H1 (cell line): ENCODE data around the gene ANKRD13B. TPM values are rescaled to one million over a fixed set of nuclear protein-coding genes. Genes with fewer than 3 reads are reported as not detected.

ENCODE experiments used
- BACH1 ChIP-seq: IDR thresholded peaks from 2 replicates; pipeline ENCODE4 v1.6.1; 2012; ENCODE audit warnings: low read length, improper control_type of control experiment
- CTCF ChIP-seq, 3 experiments: IDR thresholded peaks; 1 replicate in 2 of 3; 2 replicates in 1 of 3; pipeline versions ENCODE4 v1.5.1 to v1.6.1; 2011; ENCODE audit warnings: low read length in 3 of 3, mild to moderate bottlenecking in 3 of 3, inconsistent platforms in 2 of 3, low read depth in 1 of 3, moderate library complexity in 1 of 3; ENCODE audit not compliant: insufficient read depth in 1 of 3; ENCODE audit errors: control extremely low read depth in 1 of 3
- EP300 ChIP-seq, 2 experiments: IDR thresholded peaks; 1 replicate in 1 of 2; 2 replicates in 1 of 2; pipeline ENCODE4 v1.6.1; 2011 to 2012; ENCODE audit warnings: low read depth in 2 of 2, low read length in 2 of 2, mild to moderate bottlenecking in 2 of 2, borderline replicate concordance in 1 of 2, inconsistent platforms in 1 of 2, moderate library complexity in 1 of 2
- GTF2F1 ChIP-seq: IDR thresholded peaks from 2 replicates; pipeline ENCODE4 v1.6.1; 2012; ENCODE audit warnings: low read depth, low read length, improper control_type of control experiment, borderline replicate concordance
- PHF8 ChIP-seq: fragments of 200-600 bp; sonication (generic); conservative IDR thresholded peaks from 2 replicates; pipeline ENCODE4 v1.7.1; 2012; ENCODE audit warnings: low read depth, mild to moderate bottlenecking, inconsistent platforms, low read length, moderate library complexity
- POLR2AphosphoS5 ChIP-seq: IDR thresholded peaks from 2 replicates; pipeline ENCODE4 v1.6.1; 2011; ENCODE audit warnings: low read depth, low read length
- polyA plus RNA-seq, 7 experiments: library from polyadenylated mRNA; depleted of rRNA in 3 of 7; stranded (reverse) in 5 of 7; unstranded in 2 of 7; fragments of >200 nt in 5 of 7; fragments of 200-250 nt in 2 of 7; gene quantifications; 1 replicate in 5 of 7; 2 replicates in 1 of 7; 4 replicates in 1 of 7; pipeline versions ENCODE4 v1.2.1 to v1.2.3, GENCODE V29; 2011 to 2013; ENCODE audit warnings: missing spikeins in 2 of 7, mixed read lengths in 2 of 7
- total RNA-seq: library from RNA; stranded (reverse); fragmentation: NEBNext Ultra II Directional; extraction: Animal tissue kit (Norgen Biotek cat#: 25700); gene quantifications from 2 replicates; pipeline ENCODE4 v1.2.1, GENCODE V29; 2021
- TF ChIP-seq, protein P1 (sequence below): fragments of 300-600 bp; sonication (generic); IDR thresholded peaks from 2 replicates; pipeline ENCODE4 v1.7.1; 2012; ENCODE audit warnings: low read length, moderate library complexity, mild to moderate bottlenecking, inconsistent platforms; ENCODE audit not compliant: insufficient replicate concordance

ANKRD13B gene
- total and polyA plus RNA-seq, 2 of the 8 experiments (the other 6 are each of a cell fraction or from before 2014, with no cell fraction given): 16.4 to 48.5 TPM

- TF ChIP-seq, protein P1, sequence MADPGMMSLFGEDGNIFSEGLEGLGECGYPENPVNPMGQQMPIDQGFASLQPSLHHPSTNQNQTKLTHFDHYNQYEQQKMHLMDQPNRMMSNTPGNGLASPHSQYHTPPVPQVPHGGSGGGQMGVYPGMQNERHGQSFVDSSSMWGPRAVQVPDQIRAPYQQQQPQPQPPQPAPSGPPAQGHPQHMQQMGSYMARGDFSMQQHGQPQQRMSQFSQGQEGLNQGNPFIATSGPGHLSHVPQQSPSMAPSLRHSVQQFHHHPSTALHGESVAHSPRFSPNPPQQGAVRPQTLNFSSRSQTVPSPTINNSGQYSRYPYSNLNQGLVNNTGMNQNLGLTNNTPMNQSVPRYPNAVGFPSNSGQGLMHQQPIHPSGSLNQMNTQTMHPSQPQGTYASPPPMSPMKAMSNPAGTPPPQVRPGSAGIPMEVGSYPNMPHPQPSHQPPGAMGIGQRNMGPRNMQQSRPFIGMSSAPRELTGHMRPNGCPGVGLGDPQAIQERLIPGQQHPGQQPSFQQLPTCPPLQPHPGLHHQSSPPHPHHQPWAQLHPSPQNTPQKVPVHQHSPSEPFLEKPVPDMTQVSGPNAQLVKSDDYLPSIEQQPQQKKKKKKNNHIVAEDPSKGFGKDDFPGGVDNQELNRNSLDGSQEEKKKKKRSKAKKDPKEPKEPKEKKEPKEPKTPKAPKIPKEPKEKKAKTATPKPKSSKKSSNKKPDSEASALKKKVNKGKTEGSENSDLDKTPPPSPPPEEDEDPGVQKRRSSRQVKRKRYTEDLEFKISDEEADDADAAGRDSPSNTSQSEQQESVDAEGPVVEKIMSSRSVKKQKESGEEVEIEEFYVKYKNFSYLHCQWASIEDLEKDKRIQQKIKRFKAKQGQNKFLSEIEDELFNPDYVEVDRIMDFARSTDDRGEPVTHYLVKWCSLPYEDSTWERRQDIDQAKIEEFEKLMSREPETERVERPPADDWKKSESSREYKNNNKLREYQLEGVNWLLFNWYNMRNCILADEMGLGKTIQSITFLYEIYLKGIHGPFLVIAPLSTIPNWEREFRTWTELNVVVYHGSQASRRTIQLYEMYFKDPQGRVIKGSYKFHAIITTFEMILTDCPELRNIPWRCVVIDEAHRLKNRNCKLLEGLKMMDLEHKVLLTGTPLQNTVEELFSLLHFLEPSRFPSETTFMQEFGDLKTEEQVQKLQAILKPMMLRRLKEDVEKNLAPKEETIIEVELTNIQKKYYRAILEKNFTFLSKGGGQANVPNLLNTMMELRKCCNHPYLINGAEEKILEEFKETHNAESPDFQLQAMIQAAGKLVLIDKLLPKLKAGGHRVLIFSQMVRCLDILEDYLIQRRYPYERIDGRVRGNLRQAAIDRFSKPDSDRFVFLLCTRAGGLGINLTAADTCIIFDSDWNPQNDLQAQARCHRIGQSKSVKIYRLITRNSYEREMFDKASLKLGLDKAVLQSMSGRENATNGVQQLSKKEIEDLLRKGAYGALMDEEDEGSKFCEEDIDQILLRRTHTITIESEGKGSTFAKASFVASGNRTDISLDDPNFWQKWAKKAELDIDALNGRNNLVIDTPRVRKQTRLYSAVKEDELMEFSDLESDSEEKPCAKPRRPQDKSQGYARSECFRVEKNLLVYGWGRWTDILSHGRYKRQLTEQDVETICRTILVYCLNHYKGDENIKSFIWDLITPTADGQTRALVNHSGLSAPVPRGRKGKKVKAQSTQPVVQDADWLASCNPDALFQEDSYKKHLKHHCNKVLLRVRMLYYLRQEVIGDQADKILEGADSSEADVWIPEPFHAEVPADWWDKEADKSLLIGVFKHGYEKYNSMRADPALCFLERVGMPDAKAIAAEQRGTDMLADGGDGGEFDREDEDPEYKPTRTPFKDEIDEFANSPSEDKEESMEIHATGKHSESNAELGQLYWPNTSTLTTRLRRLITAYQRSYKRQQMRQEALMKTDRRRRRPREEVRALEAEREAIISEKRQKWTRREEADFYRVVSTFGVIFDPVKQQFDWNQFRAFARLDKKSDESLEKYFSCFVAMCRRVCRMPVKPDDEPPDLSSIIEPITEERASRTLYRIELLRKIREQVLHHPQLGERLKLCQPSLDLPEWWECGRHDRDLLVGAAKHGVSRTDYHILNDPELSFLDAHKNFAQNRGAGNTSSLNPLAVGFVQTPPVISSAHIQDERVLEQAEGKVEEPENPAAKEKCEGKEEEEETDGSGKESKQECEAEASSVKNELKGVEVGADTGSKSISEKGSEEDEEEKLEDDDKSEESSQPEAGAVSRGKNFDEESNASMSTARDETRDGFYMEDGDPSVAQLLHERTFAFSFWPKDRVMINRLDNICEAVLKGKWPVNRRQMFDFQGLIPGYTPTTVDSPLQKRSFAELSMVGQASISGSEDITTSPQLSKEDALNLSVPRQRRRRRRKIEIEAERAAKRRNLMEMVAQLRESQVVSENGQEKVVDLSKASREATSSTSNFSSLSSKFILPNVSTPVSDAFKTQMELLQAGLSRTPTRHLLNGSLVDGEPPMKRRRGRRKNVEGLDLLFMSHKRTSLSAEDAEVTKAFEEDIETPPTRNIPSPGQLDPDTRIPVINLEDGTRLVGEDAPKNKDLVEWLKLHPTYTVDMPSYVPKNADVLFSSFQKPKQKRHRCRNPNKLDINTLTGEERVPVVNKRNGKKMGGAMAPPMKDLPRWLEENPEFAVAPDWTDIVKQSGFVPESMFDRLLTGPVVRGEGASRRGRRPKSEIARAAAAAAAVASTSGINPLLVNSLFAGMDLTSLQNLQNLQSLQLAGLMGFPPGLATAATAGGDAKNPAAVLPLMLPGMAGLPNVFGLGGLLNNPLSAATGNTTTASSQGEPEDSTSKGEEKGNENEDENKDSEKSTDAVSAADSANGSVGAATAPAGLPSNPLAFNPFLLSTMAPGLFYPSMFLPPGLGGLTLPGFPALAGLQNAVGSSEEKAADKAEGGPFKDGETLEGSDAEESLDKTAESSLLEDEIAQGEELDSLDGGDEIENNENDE: no peak
- TF ChIP-seq POLR2AphosphoS5: no peak
- no peak for TF ChIP-seq PHF8
- no peak for TF ChIP-seq CTCF (IDR thresholded peaks at IDR 0.05; ENCODE audit: control extremely low read depth in 1 of 3, insufficient read depth in 1 of 3, low read depth in 1 of 3, low read length in 3 of 3)
- no peak for TF ChIP-seq GTF2F1
- no peak for TF ChIP-seq BACH1
- TF ChIP-seq EP300 (IDR thresholded peaks at IDR 0.05; ENCODE audit: borderline replicate concordance in 1 of 2, low read depth in 2 of 2, low read length in 2 of 2): no peak
Observed at GRCh38 chr17:29577385-29578211, 15.3 kb upstream of the ANKRD13B start (continued).
